Caco-2 (cell line): ENCODE results near the gene RERE. TPM values are rescaled to one million over a fixed set of nuclear protein-coding genes. Genes with fewer than 3 reads are reported as not detected.

ENCODE experiments used
- BruUV-seq: library from RNA; stranded (reverse); fragments of 400-500 nt; replicated peaks from 2 replicates; lab custom pipeline; 2021; lab: Mats Ljungman, UMichigan
- CTCF ChIA-PET: fragments of 300-600 bp; sonication (Branson Sonifier 250); formaldehyde crosslinking; loops from one replicate; lab custom pipeline; 2022; ENCODE audit warnings: antibody characterized with exemption; lab: Charles Lee
- POLR2A ChIA-PET: fragments of 300-600 bp; sonication (Branson Sonifier 250); formaldehyde crosslinking; loops from one replicate; lab custom pipeline; 2022; ENCODE audit warnings: antibody characterized with exemption; lab: Charles Lee
- DNase-seq, 2 experiments: peaks; one replicate each; pipeline versions ENCODE4 v3.0.0 to v3.0.0-alpha.2; 2020 to 2022
- H3K27me3 ChIP-seq: replicated peaks from 2 replicates; pipeline ENCODE4 v1.6.0; 2011; ENCODE audit warnings: low read length; ENCODE audit not compliant: control insufficient read depth, insufficient read depth
- H3K36me3 ChIP-seq: 2 replicates; pipeline ENCODE4 v1.5.1; 2011; ENCODE audit warnings: low read length; ENCODE audit not compliant: control insufficient read depth, insufficient read depth
- H3K4me1 ChIP-seq: fragments of 250-450 bp; sonication (Bioruptor Pico); 2 replicates; pipeline ENCODE4 v1.5.1; 2020; ENCODE audit warnings: mild to moderate bottlenecking
- H3K4me3 ChIP-seq: 2 replicates; pipeline ENCODE4 v1.5.1; 2011; ENCODE audit warnings: low read depth, mild to moderate bottlenecking, control low read depth, low read length
- H3K9me3 ChIP-seq: fragments of 250-450 bp; sonication (Bioruptor Pico); 2 replicates; pipeline ENCODE4 v1.5.1; 2020; ENCODE audit warnings: mild to moderate bottlenecking, moderate library complexity
- H3K27ac Mint-ChIP-seq: one replicate; pipeline ENCODE4 v1.8.0; 2022; ENCODE audit warnings: mixed read lengths; ENCODE audit not compliant: unreplicated experiment
- H3K27me3 Mint-ChIP-seq: one replicate; pipeline ENCODE4 v1.8.0; 2022; ENCODE audit warnings: mixed read lengths; ENCODE audit not compliant: insufficient read depth, unreplicated experiment
- H3K36me3 Mint-ChIP-seq: one replicate; pipeline ENCODE4 v1.8.0; 2022; ENCODE audit warnings: mild to moderate bottlenecking, mixed read lengths; ENCODE audit not compliant: insufficient read depth, unreplicated experiment
- H3K4me1 Mint-ChIP-seq: one replicate; pipeline ENCODE4 v1.8.0; 2022; ENCODE audit warnings: low read depth, mixed read lengths; ENCODE audit not compliant: unreplicated experiment
- H3K4me3 Mint-ChIP-seq: one replicate; pipeline ENCODE4 v1.8.0; 2022; ENCODE audit warnings: mild to moderate bottlenecking, moderate library complexity, mixed read lengths; ENCODE audit not compliant: unreplicated experiment
- H3K9me3 Mint-ChIP-seq: one replicate; pipeline ENCODE4 v1.8.0; 2022; ENCODE audit warnings: mixed read lengths; ENCODE audit not compliant: unreplicated experiment
- CTCF ChIP-seq, 2 experiments: fragments of 200-600 bp in 1 of 2; IDR thresholded peaks; 1 replicate in 1 of 2; 2 replicates in 1 of 2; pipeline versions ENCODE4 v1.5.1 to v1.8.0; 2011 to 2022; ENCODE audit warnings: antibody characterized with exemption in 1 of 2, control low read depth in 1 of 2, inconsistent platforms in 1 of 2, low read depth in 1 of 2, low read length in 1 of 2, mild to moderate bottlenecking in 1 of 2, moderate library complexity in 1 of 2; ENCODE audit not compliant: insufficient read depth in 1 of 2, severe bottlenecking in 1 of 2, unreplicated experiment in 1 of 2
- intact Hi-C: fragments of 100-400 bp; cut with micrococcal nuclease; formaldehyde crosslinking; loops from one replicate; pipeline ENCODE4 v1.10.0; 2022; ENCODE audit not compliant: unreplicated experiment
- total RNA-seq: library from RNA; stranded (reverse); gene quantifications from 2 replicates; pipeline ENCODE4 v1.2.3, GENCODE V29; 2022

RERE gene
- total RNA-seq, 1 experiment from 2014 or later: 85.2 TPM

- ChIA-PET POLR2A (interaction anchor here (0.6 to 0.7 kb wide), 2 partner anchors 14 kb away, joined by 4 to 7 read pairs; no protein-coding TSS in a partner anchor), CTCF (no interaction called here)
- Mint-ChIP-seq H3K36me3 (peaks cover 98% of the 10 kb centered on the region), H3K27ac (no peak overlapping the region), H3K4me3 (no peak overlapping the region), H3K4me1 (peaks cover 12% of the 10 kb centered on the region), H3K9me3 (no peaks in the 10 kb centered on the region), H3K27me3 (no peaks in the 10 kb centered on the region)
- H3K4me3 ChIP-seq: no peak overlapping the region
- no peaks in the 10 kb centered on the region for H3K4me1 ChIP-seq
- intact Hi-C loops: no loop called here
- H3K9me3 ChIP-seq: no peaks in the 10 kb centered on the region
- no peak for TF ChIP-seq CTCF (IDR thresholded peaks at IDR 0.05; ENCODE audit: insufficient read depth in 1 of 2, low read depth in 1 of 2, low read length in 1 of 2, severe bottlenecking in 1 of 2, unreplicated experiment in 1 of 2)
- no TSS peak for BruUV-seq
- peaks cover 19% of the 10 kb centered on the region for H3K36me3 ChIP-seq
- DNase-seq: no peak
- H3K27me3 ChIP-seq: no peaks in the 10 kb centered on the region
These were observed 48.8 kb upstream of the RERE start for GRCh38 chr1:8866173-8866791.

- H3K4me1 Mint-ChIP-seq: peaks cover 11% of the 10 kb centered on the region
- no peaks in the 10 kb centered on the region for H3K4me1 ChIP-seq
These were observed 47.4 kb upstream of the RERE start for GRCh38 chr1:8864713-8865344.

GRCh38 chr1:8863794-8864233 lies 46.4 kb upstream of the RERE start:
- peaks cover 98% of the 10 kb centered on the region for H3K36me3 Mint-ChIP-seq

More at GRCh38 chr1:8864713-8865344, 47.4 kb upstream of the RERE start:
- Mint-ChIP-seq H3K36me3 (peaks cover 98% of the 10 kb centered on the region), H3K4me3 (no peak overlapping the region), H3K9me3 (no peaks in the 10 kb centered on the region), H3K27me3 (no peaks in the 10 kb centered on the region), H3K27ac (no peak overlapping the region)
- ChIA-PET CTCF (no interaction called here), POLR2A (no interaction called here)
- no peak for TF ChIP-seq CTCF (IDR thresholded peaks at IDR 0.05; ENCODE audit: insufficient read depth in 1 of 2, low read depth in 1 of 2, low read length in 1 of 2, severe bottlenecking in 1 of 2, unreplicated experiment in 1 of 2)
- no peak overlapping the region for H3K4me3 ChIP-seq
- intact Hi-C loops: no loop called here
- peaks cover 19% of the 10 kb centered on the region for H3K36me3 ChIP-seq
- H3K9me3 ChIP-seq: no peaks in the 10 kb centered on the region
- no peaks in the 10 kb centered on the region for H3K27me3 ChIP-seq
- BruUV-seq: no TSS peak
- no peak for DNase-seq

More at GRCh38 chr1:8863794-8864233, 46.4 kb upstream of the RERE start:
- no peak for DNase-seq
- no peak overlapping the region for H3K4me3 Mint-ChIP-seq
- no peaks in the 10 kb centered on the region for H3K9me3 Mint-ChIP-seq
- H3K4me1 ChIP-seq: peaks cover 8% of the 10 kb centered on the region
- no peaks in the 10 kb centered on the region for H3K27me3 Mint-ChIP-seq
- ChIA-PET CTCF (no interaction called here), POLR2A (no interaction called here)
- H3K4me1 Mint-ChIP-seq: peaks cover 6% of the 10 kb centered on the region
- intact Hi-C loops: no loop called here
- no peaks in the 10 kb centered on the region for H3K9me3 ChIP-seq
- H3K27me3 ChIP-seq: no peaks in the 10 kb centered on the region
- no peak for TF ChIP-seq CTCF (IDR thresholded peaks at IDR 0.05; ENCODE audit: insufficient read depth in 1 of 2, low read depth in 1 of 2, low read length in 1 of 2, severe bottlenecking in 1 of 2, unreplicated experiment in 1 of 2)
- BruUV-seq: no TSS peak
- peaks cover 20% of the 10 kb centered on the region for H3K36me3 ChIP-seq
- H3K27ac Mint-ChIP-seq: peak overlapping the region; percentile 29
- no peak overlapping the region for H3K4me3 ChIP-seq
